Measurements from ENCODE around the gene PKP2.

GRCh38 chr12:32754111-32754510 lies 142.5 kb downstream of the PKP2 start:
- TF ChIP-seq CTCF (IDR thresholded peaks at IDR 0.05; ENCODE audit: low read depth, low read length) (no peak), EZH2phosphoT487 (IDR thresholded peaks at IDR 0.05; ENCODE audit: low read depth) (no peak)

All from OCI-LY3 (cell line).